SK-N-SH treated with all-trans-retinoic acid at 6 μM for 48 hours (cell line): ENCODE results near the gene ERC1.

Experiments used
- ATAC-seq: fragments of 200-7000 bp; cut with Tn5 transposase; 3 replicates; pipeline ENCODE4 v1.9.1; 2020; ENCODE audit warnings: mild to moderate bottlenecking, moderate library complexity
- BACH2 ChIP-seq: fragments of 250-450 bp; sonication (Bioruptor Pico); IDR thresholded peaks from 2 replicates; pipeline ENCODE4 v1.9.0; 2021; ENCODE audit warnings: mild to moderate bottlenecking, borderline replicate concordance
- CSDC2 ChIP-seq: fragments of 250-450 bp; sonication (Bioruptor Pico); IDR thresholded peaks from 2 replicates; pipeline ENCODE4 v1.5.0; 2020; ENCODE audit warnings: mild to moderate bottlenecking, moderate library complexity
- CSRNP3 ChIP-seq: fragments of 250-450 bp; sonication (Bioruptor Pico); IDR thresholded peaks from 2 replicates; pipeline ENCODE4 v1.5.1; 2021; ENCODE audit warnings: mild to moderate bottlenecking, moderate library complexity
- ESRRG ChIP-seq: fragments of 250-450 bp; sonication (Bioruptor Pico); IDR thresholded peaks from 2 replicates; pipeline ENCODE4 v1.6.1; 2021; ENCODE audit warnings: mild to moderate bottlenecking
- GLIS3 ChIP-seq: fragments of 250-450 bp; sonication (Bioruptor Pico); IDR thresholded peaks from 2 replicates; pipeline ENCODE4 v1.5.0; 2020; ENCODE audit warnings: mild to moderate bottlenecking, moderate library complexity
- ISL1 ChIP-seq: fragments of 250-450 bp; sonication (Bioruptor Pico); IDR thresholded peaks from 2 replicates; pipeline ENCODE4 v2.1.2; 2022; ENCODE audit warnings: mild to moderate bottlenecking, moderate library complexity
- OSR1 ChIP-seq: fragments of 250-450 bp; sonication (Bioruptor Pico); IDR thresholded peaks from 2 replicates; pipeline ENCODE4 v1.8.0; 2022; ENCODE audit warnings: moderate library complexity, mild to moderate bottlenecking, inconsistent platforms
- PATZ1 ChIP-seq: fragments of 250-450 bp; sonication (Bioruptor Pico); IDR thresholded peaks from 2 replicates; pipeline ENCODE4 v1.8.0; 2020; ENCODE audit warnings: mild to moderate bottlenecking, moderate library complexity, borderline replicate concordance
- POU6F1 ChIP-seq: fragments of 250-450 bp; sonication (Bioruptor Pico); IDR thresholded peaks from 2 replicates; pipeline ENCODE4 v1.8.0; 2021; ENCODE audit warnings: low read depth, mild to moderate bottlenecking, moderate library complexity, borderline replicate concordance
- PPARA ChIP-seq: fragments of 250-450 bp; sonication (Bioruptor Pico); IDR thresholded peaks from 2 replicates; pipeline ENCODE4 v1.5.0; 2020; ENCODE audit warnings: mild to moderate bottlenecking, borderline replicate concordance
- RARB ChIP-seq: fragments of 250-450 bp; sonication (Bioruptor Pico); IDR thresholded peaks from 2 replicates; pipeline ENCODE4 v1.8.0; 2021; ENCODE audit warnings: mild to moderate bottlenecking, moderate library complexity
- SNAI2 ChIP-seq: fragments of 250-450 bp; sonication (Bioruptor Pico); IDR thresholded peaks from 2 replicates; pipeline ENCODE4 v1.5.0; 2020; ENCODE audit warnings: mild to moderate bottlenecking, moderate library complexity
- TCF4 ChIP-seq: fragments of 250-450 bp; sonication (Bioruptor Pico); IDR thresholded peaks from 2 replicates; pipeline ENCODE4 v1.8.0; 2021; ENCODE audit warnings: mild to moderate bottlenecking, moderate library complexity, borderline replicate concordance
- TOX ChIP-seq: fragments of 250-450 bp; sonication (Bioruptor Pico); IDR thresholded peaks from 2 replicates; pipeline ENCODE4 v1.8.0; 2021; ENCODE audit warnings: mild to moderate bottlenecking, moderate library complexity, borderline replicate concordance
- TSHZ2 ChIP-seq: fragments of 250-450 bp; sonication (Bioruptor Pico); IDR thresholded peaks from 2 replicates; pipeline ENCODE4 v1.5.0; 2020; ENCODE audit warnings: mild to moderate bottlenecking, moderate library complexity
- ZC3H10 ChIP-seq: fragments of 250-450 bp; sonication (Bioruptor Pico); IDR thresholded peaks from 2 replicates; pipeline ENCODE4 v1.5.1; 2021; ENCODE audit warnings: mild to moderate bottlenecking, moderate library complexity
- ZFP30 ChIP-seq: fragments of 450-650 bp; formaldehyde crosslinking; IDR thresholded peaks from 2 replicates; pipeline ENCODE4 v1.5.0; 2022; ENCODE audit warnings: mild to moderate bottlenecking, moderate library complexity
- ZNF70 ChIP-seq: fragments of 450-650 bp; formaldehyde crosslinking; IDR thresholded peaks from 2 replicates; pipeline ENCODE4 v1.5.0; 2020; ENCODE audit warnings: mild to moderate bottlenecking, moderate library complexity
- ZNF8 ChIP-seq: fragments of 450-650 bp; formaldehyde crosslinking; IDR thresholded peaks from 2 replicates; pipeline ENCODE4 v1.5.0; 2020; ENCODE audit warnings: mild to moderate bottlenecking, moderate library complexity
- TF ChIP-seq, protein P1 (sequence below): fragments of 250-450 bp; sonication (Bioruptor Pico); IDR thresholded peaks from 2 replicates; pipeline ENCODE4 v1.5.1; 2020; ENCODE audit warnings: low read depth, mild to moderate bottlenecking, moderate library complexity

ERC1 gene

DNA sequence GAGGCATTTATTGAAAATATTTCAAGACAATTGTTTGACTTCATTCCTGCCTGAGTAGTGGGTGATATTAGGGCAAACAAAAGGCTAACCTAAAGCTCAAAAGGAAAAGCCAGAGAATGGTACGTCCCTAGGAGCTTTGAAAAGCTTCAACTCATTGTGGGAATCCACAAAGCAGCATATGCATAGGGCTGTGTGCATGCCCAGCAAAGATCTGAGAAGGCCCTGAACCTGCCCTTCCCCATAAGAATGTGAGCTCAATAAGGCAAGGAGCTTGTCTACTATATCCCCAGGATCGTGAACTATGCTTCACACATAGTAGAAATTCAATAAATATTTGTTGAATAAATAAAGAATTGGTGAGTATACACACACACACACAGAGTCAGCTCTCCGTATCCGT lies 22.5 kb upstream of the ERC1 start:
- ATAC-seq: no peak
- no peak for TF ChIP-seq OSR1 (CRISPR knock-in tag)

- TF ChIP-seq TSHZ2: no peak
- no peak for TF ChIP-seq ISL1 (CRISPR knock-in tag)
- TF ChIP-seq TCF4 (CRISPR knock-in tag): no peak
- no peak for TF ChIP-seq CSDC2 (CRISPR knock-in tag)
- TF ChIP-seq PATZ1 (CRISPR knock-in tag): no peak
- TF ChIP-seq ESRRG (CRISPR knock-in tag): no peak
- TF ChIP-seq ZNF70 (CRISPR knock-in tag): no peak
- TF ChIP-seq ZNF8 (CRISPR knock-in tag): no peak
- TF ChIP-seq PPARA (CRISPR knock-in tag): no peak
- TF ChIP-seq ZC3H10 (CRISPR knock-in tag): no peak
- TF ChIP-seq, protein P1, sequence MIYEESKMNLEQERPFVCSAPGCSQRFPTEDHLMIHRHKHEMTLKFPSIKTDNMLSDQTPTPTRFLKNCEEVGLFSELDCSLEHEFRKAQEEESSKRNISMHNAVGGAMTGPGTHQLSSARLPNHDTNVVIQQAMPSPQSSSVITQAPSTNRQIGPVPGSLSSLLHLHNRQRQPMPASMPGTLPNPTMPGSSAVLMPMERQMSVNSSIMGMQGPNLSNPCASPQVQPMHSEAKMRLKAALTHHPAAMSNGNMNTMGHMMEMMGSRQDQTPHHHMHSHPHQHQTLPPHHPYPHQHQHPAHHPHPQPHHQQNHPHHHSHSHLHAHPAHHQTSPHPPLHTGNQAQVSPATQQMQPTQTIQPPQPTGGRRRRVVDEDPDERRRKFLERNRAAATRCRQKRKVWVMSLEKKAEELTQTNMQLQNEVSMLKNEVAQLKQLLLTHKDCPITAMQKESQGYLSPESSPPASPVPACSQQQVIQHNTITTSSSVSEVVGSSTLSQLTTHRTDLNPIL (CRISPR knock-in tag): no peak
- TF ChIP-seq TOX (CRISPR knock-in tag): no peak
- no peak for TF ChIP-seq OSR1 (CRISPR knock-in tag)
- TF ChIP-seq, all 23 proteins: peak for 0
- ATAC-seq: no peak
Measured at GRCh38 chr12:969821-970220, 21.2 kb upstream of the ERC1 start.

- TF ChIP-seq POU6F1 (no peak), ISL1 (CRISPR knock-in tag) (no peak), OSR1 (CRISPR knock-in tag) (no peak)
- TF ChIP-seq, all 23 proteins: peak for 0
- no peak for ATAC-seq
Measured at GRCh38 chr12:971991-972390, 19.0 kb upstream of the ERC1 start.

DNA sequence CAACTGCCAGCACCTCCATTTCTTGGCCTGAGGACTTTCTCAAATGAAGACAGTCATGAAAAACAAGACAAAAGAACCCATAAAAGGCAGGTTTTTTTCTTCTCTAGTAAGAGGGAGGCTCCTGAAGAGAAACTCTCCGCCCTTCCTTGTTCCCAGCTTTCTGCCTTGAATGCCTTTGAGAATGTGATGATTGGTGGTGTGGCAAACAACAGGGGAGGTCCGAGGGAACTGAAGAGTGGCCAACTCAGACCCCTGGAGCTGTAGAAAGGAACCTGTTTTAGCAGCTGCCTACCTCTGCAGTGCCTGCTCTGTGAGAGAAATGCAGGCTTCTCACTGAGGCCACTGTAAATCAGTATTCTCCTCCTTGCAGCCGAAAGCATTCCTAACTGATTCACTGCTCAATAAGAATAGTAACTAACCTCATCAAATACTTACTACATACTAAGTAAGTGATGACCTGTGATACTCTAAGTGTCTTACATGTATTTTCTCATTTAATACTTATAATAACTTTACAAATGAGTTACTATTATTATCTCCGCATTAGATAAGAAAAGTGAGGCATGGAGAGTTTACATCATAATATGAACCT lies 16.7 kb upstream of the ERC1 start:
- ATAC-seq: no peak
- TF ChIP-seq TCF4 (CRISPR knock-in tag) (no peak), CSRNP3 (no peak)
- TF ChIP-seq, all 23 proteins: peak for 0

DNA sequence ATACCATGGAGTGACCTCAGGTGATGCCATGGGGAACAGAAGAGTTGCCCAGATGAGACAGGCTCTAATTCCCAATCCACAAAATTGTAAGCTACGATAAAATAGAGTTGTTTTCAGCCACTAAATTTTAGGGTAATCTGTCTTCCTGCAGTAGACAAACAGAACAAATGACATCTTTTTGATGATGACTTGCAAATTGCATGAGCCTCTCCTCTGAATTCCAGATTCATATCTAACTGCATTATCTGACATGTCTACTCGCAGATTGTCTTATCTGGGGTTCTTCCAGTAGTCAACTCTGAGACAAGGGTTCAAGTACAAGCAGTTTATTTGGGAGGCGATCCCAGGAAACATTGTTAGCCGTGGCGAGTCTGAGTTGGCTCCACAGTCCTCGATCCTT lies 14.4 kb upstream of the ERC1 start:
- ATAC-seq: no peak
- TF ChIP-seq SNAI2 (CRISPR knock-in tag) (no peak), GLIS3 (CRISPR knock-in tag) (no peak), PATZ1 (CRISPR knock-in tag) (no peak), ZNF8 (CRISPR knock-in tag) (no peak), ESRRG (CRISPR knock-in tag) (no peak), RARB (CRISPR knock-in tag) (no peak), ZFP30 (CRISPR knock-in tag) (no peak), TCF4 (CRISPR knock-in tag) (no peak), ISL1 (CRISPR knock-in tag) (no peak), BACH2 (CRISPR knock-in tag) (no peak), ZNF70 (CRISPR knock-in tag) (no peak), OSR1 (CRISPR knock-in tag) (no peak), CSRNP3 (no peak)
